RWPE1 (cell line): ENCODE results near the gene NINJ1.

Experiments
- CTCF ChIA-PET: fragments of 350-600 bp; sonication (Branson Sonifier 250); formaldehyde crosslinking; extraction: SDS; loops from one replicate; lab custom pipeline; 2021; lab: Yijun Ruan, JAX
- POLR2A ChIA-PET: fragments of 400-600 bp; formaldehyde crosslinking; extraction: SDS; loops from one replicate; lab custom pipeline; 2020; ENCODE audit warnings: antibody characterized with exemption; ENCODE audit not compliant: low non-redundant PET; lab: Yijun Ruan, JAX
- DNase-seq: peaks from one replicate; pipeline ENCODE4 v3.0.0; 2012; ENCODE audit warnings: low spot score
- H3K27ac ChIP-seq: fragments of 450-650 bp; 2 replicates; pipeline ENCODE4 v1.5.1; 2017
- CTCF ChIP-seq: fragments of 450-650 bp; conservative IDR thresholded peaks from 2 replicates; pipeline ENCODE4 v1.5.1; 2017; ENCODE audit warnings: low read depth, mild to moderate bottlenecking

The NINJ1 gene

GRCh38 chr9:93096131-93096802 lies 37.8 kb downstream of the NINJ1 start, which contains the start of gene CARD19:
TSS of gene CARD19 (plus strand) at chr9:93096217. CDS start at chr9:93096346, 129 bp downstream.
- ChIA-PET POLR2A (interaction anchor here (0.6 to 0.8 kb wide), 2 partner anchors 29 to 56 kb away, joined by 3 to 4 read pairs; no protein-coding TSS in a partner anchor), CTCF (interaction anchor here (3.6 kb wide), 1 partner anchor 13 kb away, joined by 22 read pairs; no protein-coding TSS in a partner anchor)
- H3K27ac ChIP-seq, result peak within 1 kb of the TSS; percentile 94
- no peak for TF ChIP-seq CTCF
- DNase-seq, result peak; percentile 69

- peak overlapping the region; percentile 94 for H3K27ac ChIP-seq
- ChIA-PET POLR2A (interaction anchor here (0.6 to 1.0 kb wide), 4 partner anchors 11 to 55 kb away, joined by 3 to 6 read pairs (median 4); no protein-coding TSS in a partner anchor), CTCF (interaction anchor here (0.5 to 1.3 kb wide), 3 partner anchors 13 to 380 kb away, joined by 3 to 6 read pairs (median 4); no protein-coding TSS in a partner anchor)
- no peak for TF ChIP-seq CTCF
- peak; percentile 100 for DNase-seq
These were observed 38.6 kb downstream of the NINJ1 start for GRCh38 chr9:93095205-93096130.

- H3K27ac ChIP-seq, result peak overlapping the region; percentile 94
- no peak for TF ChIP-seq CTCF
- POLR2A ChIA-PET, result interaction anchor here (1.0 kb wide), 1 partner anchor 10 kb away, joined by 3 read pairs; no protein-coding TSS in a partner anchor
- CTCF ChIA-PET, result interaction anchor here (0.5 to 1.3 kb wide), 3 partner anchors 14 to 379 kb away, joined by 3 to 6 read pairs (median 4); no protein-coding TSS in a partner anchor
- no peak for DNase-seq
These were observed 39.3 kb downstream of the NINJ1 start for GRCh38 chr9:93094658-93095204.

- no peak for DNase-seq
- no peak for TF ChIP-seq CTCF
- POLR2A ChIA-PET, result no interaction called here
- CTCF ChIA-PET, result interaction anchor here (1.0 to 1.3 kb wide), 2 partner anchors 15 to 378 kb away, joined by 3 to 6 read pairs; no protein-coding TSS in a partner anchor
- H3K27ac ChIP-seq, result peak overlapping the region; percentile 94
These were observed 40.0 kb downstream of the NINJ1 start for GRCh38 chr9:93093877-93094657.

- POLR2A ChIA-PET, result no interaction called here
- no peak for TF ChIP-seq CTCF
- H3K27ac ChIP-seq, result peak overlapping the region; percentile 94
- no peak for DNase-seq
- CTCF ChIA-PET, result no interaction called here
These were observed 40.7 kb downstream of the NINJ1 start for GRCh38 chr9:93093127-93093876.
